ENCODE data around the gene DLG2. TPM values are rescaled to one million over a fixed set of nuclear protein-coding genes. Genes with fewer than 3 reads are reported as not detected.

Gene DLG2
- total RNA-seq, 1 donor from 2014 or later, result 6.1 TPM

GRCh38 chr11:85187992-85188391 is 439.2 kb downstream of the DLG2 start:
- DNase-seq (no peak), ATAC-seq (ENCODE audit: poor library complexity) (no peak)
- intact Hi-C loops (cut with DNase I), result no loop called here

GRCh38 chr11:85184721-85185120 is 442.4 kb downstream of the DLG2 start:
- ATAC-seq (ENCODE audit: poor library complexity) (no peak), DNase-seq (no peak)
- intact Hi-C loops (cut with DNase I), result no loop called here

GRCh38 chr11:85182441-85183387 is 444.4 kb downstream of the DLG2 start:
- DNase-seq (no peak), ATAC-seq (ENCODE audit: poor library complexity) (no peak)
- intact Hi-C loops (cut with DNase I), result no loop called here

GRCh38 chr11:85180528-85180927 is 446.6 kb downstream of the DLG2 start:
- DNase-seq (no peak), ATAC-seq (ENCODE audit: poor library complexity) (no peak)
- intact Hi-C loops (cut with DNase I), result no loop called here

- DNase-seq (no peak), ATAC-seq (ENCODE audit: poor library complexity) (no peak)
- intact Hi-C loops (cut with DNase I), result no loop called here
Measured at GRCh38 chr11:85171648-85172257, 455.4 kb downstream of the DLG2 start.

GRCh38 chr11:85170184-85170583 is 457.0 kb downstream of the DLG2 start:
- no peak for DNase-seq
- intact Hi-C loops (cut with DNase I), result no loop called here
- no peak for ATAC-seq (ENCODE audit: poor library complexity)

GRCh38 chr11:85167471-85167870 is 459.7 kb downstream of the DLG2 start:
- intact Hi-C loops (cut with DNase I), result no loop called here
- ATAC-seq (ENCODE audit: poor library complexity), result no peak
- DNase-seq, result no peak

GRCh38 chr11:85167038-85167437 is 460.1 kb downstream of the DLG2 start:
- DNase-seq (no peak), ATAC-seq (ENCODE audit: poor library complexity) (no peak)
- intact Hi-C loops (cut with DNase I), result no loop called here

GRCh38 chr11:85165819-85166218 is 461.3 kb downstream of the DLG2 start:
- intact Hi-C loops (cut with DNase I), result no loop called here
- ATAC-seq (ENCODE audit: poor library complexity), result no peak
- no peak for DNase-seq

GRCh38 chr11:85164743-85165142 is 462.4 kb downstream of the DLG2 start:
- intact Hi-C loops (cut with DNase I), result no loop called here
- ATAC-seq (ENCODE audit: poor library complexity), result no peak
- no peak for DNase-seq

- intact Hi-C loops (cut with DNase I), result no loop called here
- no peak for ATAC-seq (ENCODE audit: poor library complexity)
- no peak for DNase-seq
Measured at GRCh38 chr11:85154294-85154693, 472.9 kb downstream of the DLG2 start.

- no peak for DNase-seq
- ATAC-seq (ENCODE audit: poor library complexity), result no peak
- intact Hi-C loops (cut with DNase I), result no loop called here
Measured at GRCh38 chr11:85137597-85137996, 489.5 kb downstream of the DLG2 start.

GRCh38 chr11:85133636-85134035 is 493.5 kb downstream of the DLG2 start:
- ATAC-seq (ENCODE audit: poor library complexity) (no peak), DNase-seq (no peak)
- intact Hi-C loops (cut with DNase I), result no loop called here

- intact Hi-C loops (cut with DNase I), result no loop called here
- no peak for DNase-seq
- ATAC-seq (ENCODE audit: poor library complexity), result no peak
Measured at GRCh38 chr11:85132851-85133585, 494.1 kb downstream of the DLG2 start.

- DNase-seq (no peak), ATAC-seq (ENCODE audit: poor library complexity) (no peak)
- intact Hi-C loops (cut with DNase I), result no loop called here
Measured at GRCh38 chr11:85127349-85127748, 499.8 kb downstream of the DLG2 start.

- DNase-seq (no peak), ATAC-seq (ENCODE audit: poor library complexity) (no peak)
- intact Hi-C loops (cut with DNase I), result no loop called here
Measured at GRCh38 chr11:85123752-85124231, 503.4 kb downstream of the DLG2 start.

GRCh38 chr11:85118151-85118550 is 509.0 kb downstream of the DLG2 start:
- ATAC-seq (ENCODE audit: poor library complexity), result no peak
- DNase-seq, result no peak

GRCh38 chr11:85115798-85116197 is 511.3 kb downstream of the DLG2 start:
- intact Hi-C loops (cut with DNase I), result no loop called here
- ATAC-seq (ENCODE audit: poor library complexity), result no peak

More at GRCh38 chr11:85118151-85118550, 509.0 kb downstream of the DLG2 start:
- intact Hi-C loops (cut with DNase I), result no loop called here

GRCh38 chr11:85114786-85115185 is 512.4 kb downstream of the DLG2 start:
- ATAC-seq (ENCODE audit: poor library complexity) (no peak), DNase-seq (no peak)
- intact Hi-C loops (cut with DNase I), result no loop called here

More at GRCh38 chr11:85115798-85116197, 511.3 kb downstream of the DLG2 start:
- no peak for DNase-seq

Measured in Right ventricle myocardium superior (tissue), 1 donor.